GM18505 (cell line): ENCODE measurements around the gene OR5B21.

ENCODE experiments used
- ATAC-seq: cut with Tn5 transposase; IDR thresholded peaks from one replicate; pipeline ENCODE4 v1.9.1; 2021; ENCODE audit not compliant: unreplicated experiment
- POLR2A ChIP-seq: IDR thresholded peaks from 4 replicates; pipeline ENCODE4 v1.6.1; 2011; ENCODE audit warnings: borderline replicate concordance; ENCODE audit not compliant: insufficient read depth, insufficient read length; ENCODE audit errors: extremely low read depth

Gene OR5B21

DNA sequence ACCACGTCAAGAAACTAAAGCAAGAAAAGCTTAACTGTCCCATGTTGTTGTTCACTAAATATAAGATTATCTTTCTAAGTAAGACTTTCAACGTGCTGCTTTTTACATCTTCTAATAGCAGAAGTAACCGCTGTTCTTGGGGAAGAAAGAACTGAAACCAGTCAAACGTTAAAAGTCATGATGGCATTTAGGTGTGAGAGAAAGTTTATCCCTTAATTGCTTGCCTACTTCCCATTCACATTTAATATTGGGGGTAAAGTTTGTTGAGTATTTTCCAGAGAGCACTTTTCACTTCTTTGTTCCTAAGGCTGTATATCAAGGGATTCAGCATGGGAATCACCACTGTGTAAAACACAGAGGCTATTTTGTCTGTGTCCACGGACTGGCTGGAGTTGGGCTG lies 970 bp downstream of the OR5B21 start:
- peak; percentile 44 for ATAC-seq
- no peak for TF ChIP-seq POLR2A

DNA sequence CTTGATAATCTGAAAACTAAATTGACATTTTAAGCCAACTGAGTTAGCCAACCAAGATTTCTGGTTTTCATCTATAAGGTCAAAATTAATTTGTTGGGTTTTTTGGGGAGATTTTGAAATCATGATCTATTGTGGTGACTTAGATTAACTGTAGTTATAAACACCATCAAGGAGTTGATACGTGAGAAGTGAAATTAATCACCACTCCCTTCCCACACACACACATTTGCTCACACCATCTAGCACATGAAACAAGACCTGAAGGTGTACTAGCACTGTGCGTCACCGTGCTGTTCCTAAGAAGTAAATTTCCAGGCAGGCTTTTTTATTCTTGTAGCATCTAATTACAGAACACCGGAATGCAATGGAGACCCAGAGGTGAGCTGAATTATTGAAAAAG lies 2.1 kb downstream of the OR5B21 start:
- ATAC-seq: no peak
- no peak for TF ChIP-seq POLR2A

DNA sequence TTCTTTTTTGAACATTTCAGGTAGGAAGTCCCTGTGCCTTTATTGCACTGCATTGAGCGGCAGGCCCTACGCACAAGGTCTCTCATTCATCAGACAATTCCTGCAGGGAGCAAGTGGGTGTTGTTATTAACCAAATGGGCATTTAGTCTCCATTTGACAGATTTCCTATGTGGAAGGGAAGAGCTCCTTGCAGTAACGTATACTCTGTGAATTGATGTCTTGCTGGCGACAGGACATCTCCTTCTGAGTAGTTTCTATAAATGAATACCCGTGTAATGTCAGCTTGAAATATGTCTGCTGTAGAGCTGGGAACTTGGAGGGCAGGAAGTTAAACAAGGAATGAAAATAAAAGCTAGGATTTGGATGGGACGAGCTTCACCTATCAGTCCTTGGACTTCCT lies 3.7 kb downstream of the OR5B21 start:
- no peak for ATAC-seq
- no peak for TF ChIP-seq POLR2A

DNA sequence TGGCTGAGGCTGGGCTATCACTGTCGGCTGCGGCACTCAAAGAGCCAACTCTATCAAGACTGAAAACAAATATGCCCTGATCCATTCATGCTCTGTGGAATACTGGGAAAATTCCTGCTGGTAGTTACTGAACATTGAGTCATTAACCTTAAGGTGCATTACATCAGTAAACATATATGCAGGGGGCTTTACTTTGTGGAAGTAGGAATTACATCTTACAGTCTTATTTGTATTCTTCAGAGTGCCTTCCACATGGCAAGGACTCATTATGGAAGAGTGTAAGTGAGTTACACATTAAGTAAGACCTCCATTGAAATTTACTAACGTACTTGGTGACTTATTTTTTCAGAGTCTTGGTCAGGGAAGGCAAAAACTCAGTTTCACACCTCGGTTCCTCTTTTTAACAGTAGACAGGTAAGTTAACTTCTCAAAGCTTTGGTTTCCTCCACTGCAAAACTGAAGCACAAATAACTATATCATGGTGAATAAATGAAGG lies 4.5 kb downstream of the OR5B21 start:
- peak; percentile 92 for ATAC-seq
- no peak for TF ChIP-seq POLR2A

DNA sequence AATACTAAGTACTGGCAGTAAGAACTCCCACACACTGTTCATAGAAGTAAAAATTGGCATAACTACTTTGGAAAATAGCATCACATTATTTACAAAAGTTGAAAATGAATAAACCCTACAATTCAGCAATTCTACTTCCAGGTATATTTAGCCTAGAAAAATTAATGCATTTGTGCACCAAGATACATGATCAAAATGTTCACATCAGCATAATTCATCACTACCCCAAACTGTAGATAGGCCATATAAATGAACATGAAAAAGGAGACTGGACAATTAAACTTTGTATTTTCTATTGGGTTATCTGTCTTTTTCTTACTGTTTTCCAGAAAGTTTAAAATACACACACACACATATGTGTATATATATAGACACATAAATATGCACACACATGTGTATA lies 5.9 kb downstream of the OR5B21 start:
- no peak for TF ChIP-seq POLR2A
- ATAC-seq: no peak

DNA sequence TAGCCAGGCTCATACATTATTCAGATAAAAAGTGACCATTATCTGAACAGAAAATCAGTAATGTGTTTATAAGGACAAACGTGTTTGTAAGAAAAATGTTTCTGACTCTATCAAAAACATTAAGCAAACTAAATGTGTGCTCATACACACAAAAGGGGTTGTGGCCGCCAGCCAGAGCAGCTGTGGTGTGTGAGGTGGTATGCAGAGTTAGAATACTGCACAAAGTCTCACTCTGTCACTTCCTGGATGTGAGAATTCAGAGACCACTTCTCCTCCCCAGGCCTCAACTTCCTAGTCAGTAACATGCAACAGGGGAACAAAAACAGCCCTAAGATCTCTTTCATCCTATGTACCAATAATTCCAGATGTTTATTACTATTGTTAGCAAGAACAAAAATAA lies 9.4 kb downstream of the OR5B21 start:
- no peak for ATAC-seq
- no peak for TF ChIP-seq POLR2A

DNA sequence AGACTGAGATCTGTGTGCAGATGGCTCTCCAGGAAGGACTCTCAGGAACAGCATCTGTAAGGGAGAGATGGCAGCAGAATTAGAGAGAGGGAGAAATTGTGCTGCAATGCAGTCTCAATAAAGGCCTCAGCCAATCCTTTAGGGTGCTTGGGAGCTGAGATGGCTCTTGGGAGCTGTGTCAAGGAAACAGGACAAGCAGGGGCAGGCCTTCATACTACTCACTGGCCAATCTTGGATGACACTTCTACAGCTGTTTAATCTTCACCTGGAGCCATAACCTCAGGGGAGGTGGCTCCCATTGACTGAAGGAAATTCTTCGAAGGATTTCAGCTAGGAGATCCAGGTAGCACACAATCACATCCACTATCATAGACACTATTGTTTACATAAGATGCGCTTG lies 10.0 kb downstream of the OR5B21 start:
- ATAC-seq: no peak
- TF ChIP-seq POLR2A: no peak

DNA sequence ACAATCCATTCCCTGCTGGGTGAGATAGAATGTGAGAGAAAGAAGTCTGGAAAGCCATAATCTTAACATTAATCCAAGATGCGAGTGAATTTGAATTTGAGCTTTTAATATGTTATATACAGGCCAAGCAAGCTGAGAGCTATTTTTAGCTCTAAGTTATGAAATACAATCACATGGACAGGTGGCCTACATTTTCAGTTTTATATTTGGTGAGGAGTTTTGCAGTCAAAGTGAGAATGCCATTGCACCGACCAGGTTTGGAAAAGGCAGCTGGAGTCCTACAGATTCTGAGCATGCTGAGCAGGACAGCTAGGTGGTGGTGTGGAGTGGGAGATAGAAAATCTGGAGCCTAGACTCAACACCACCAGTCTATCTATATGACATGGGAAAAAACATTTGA lies 12.0 kb downstream of the OR5B21 start:
- ATAC-seq: no peak
- no peak for TF ChIP-seq POLR2A

DNA sequence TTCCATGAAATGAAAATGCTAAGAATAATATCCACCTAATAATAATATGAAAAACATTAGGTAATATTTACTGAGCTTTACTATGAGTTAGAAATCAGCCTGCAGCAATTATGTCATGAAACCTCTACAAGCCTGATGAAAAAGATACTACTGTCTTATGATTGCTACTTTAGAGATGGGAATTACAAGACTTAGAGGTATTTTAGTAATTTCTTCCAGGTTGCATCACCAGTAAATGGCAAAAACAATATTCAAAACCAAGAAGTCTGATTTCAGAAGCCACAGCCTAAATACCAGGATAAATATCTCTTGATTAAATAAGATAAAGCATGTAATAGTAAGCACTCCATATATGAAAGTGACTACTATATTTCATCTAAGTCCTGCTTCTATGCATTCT lies 13.8 kb downstream of the OR5B21 start:
- no peak for TF ChIP-seq POLR2A
- no peak for ATAC-seq

DNA sequence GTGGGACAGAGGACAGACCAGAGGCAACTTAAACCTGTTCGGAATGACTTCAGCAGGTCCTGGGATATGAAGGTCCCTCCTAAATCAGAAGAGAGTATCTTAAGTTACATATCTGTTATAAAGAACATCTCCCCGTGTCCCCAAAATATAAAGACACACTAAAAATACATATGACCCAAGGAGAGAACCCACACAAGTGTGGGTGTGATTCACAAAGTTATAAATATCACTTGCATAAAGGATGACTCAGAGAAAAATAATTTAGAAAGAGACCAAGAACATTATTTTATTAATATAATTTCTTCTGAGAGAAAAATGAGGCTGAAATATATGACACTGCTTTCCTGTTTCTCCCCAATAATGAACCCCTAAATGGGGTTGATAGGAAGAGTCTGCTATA lies 14.2 kb downstream of the OR5B21 start:
- no peak for ATAC-seq
- no peak for TF ChIP-seq POLR2A

DNA sequence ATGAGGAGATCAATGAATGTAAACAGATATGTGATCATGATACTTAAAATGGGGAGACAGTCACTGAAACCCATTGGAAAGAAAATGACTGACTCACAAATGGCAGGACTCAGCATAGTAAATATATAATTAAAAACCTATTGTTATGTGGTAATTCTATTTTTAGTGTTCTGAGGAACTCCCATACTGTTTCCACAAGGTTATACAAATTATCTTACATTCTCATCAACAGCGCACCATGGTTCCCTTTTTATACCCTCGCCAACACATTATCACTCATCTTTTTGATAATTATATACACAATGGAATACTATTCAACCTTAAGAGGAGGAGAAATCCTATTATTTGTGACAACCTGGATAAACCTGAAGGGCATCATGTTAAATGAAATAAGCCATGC lies 17.1 kb downstream of the OR5B21 start:
- ATAC-seq: no peak
- TF ChIP-seq POLR2A: no peak

DNA sequence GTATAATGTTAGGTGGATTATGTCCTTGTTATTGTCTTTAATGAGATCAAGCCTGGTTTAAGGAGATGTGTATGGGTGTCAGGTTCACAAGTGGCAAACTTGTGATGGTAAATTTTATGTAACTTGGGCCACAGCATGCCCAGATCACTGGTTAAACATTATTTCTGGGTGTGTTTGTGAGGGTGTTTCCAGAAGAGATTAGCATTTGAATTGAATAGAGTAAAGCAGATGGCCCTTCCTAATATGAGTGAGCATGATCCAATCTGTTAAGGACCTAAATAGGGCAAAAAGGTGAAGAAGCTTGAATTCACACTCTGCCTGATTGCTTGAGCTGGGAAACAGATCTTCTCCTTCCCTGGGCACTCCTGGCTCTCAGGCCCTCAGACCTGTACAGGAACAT lies 20.7 kb downstream of the OR5B21 start:
- no peak for ATAC-seq
- TF ChIP-seq POLR2A: no peak

DNA sequence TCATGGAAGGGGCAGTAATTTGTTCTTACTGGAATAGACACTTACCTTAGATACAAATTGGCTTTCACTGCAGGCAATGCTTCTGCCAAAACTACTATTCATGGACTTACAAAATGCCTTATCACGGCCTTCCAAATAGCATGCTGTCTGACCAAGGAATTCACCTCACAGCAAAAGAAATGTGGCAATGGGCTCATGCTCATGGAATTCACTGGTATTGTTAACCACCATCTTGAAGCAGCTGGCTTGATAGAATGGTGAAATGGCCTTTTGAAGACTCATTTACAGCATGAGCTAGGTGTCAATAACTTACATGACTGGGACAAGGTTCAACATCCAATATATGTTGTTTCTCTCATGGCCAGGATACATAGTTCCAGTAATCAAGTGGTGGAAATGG lies 21.9 kb downstream of the OR5B21 start:
- TF ChIP-seq POLR2A: no peak
- ATAC-seq: no peak

DNA sequence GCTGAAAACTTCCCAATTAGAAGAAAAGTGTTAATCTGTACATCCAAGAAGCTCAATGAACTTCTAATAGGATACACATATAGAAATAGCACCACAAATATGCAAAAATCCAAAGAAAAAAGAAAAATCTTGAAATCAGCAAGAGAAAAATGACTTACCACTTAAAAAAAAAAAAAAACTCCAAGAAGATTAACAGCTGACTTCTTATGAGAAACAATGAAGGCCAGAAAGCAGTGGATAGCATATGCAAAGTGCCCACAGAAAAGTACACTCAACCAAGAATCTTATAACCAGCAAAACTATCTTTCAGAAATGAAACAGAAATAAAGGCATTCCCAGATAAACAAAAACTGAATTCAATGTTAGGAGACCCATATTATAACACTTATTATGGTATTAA lies 36.0 kb downstream of the OR5B21 start:
- no peak for TF ChIP-seq POLR2A
- no peak for ATAC-seq

DNA sequence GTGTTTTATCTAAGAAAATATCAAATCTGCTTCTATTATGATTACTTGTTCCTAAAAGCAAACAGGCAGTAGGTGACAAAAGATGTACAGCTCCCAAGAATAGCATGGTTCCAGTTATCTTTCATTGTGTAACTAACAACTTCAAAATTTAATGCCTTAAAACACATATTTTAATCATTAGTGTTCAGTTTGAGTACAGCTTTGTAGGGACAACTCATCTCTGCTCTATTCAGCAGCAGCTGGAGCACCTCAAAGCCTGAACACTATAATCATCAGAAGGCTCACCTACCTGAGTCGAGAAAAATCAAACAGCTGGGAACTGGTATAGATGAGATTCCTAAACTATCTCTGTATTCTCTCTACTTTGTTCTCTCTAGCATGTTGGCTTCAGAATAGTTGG lies 41.6 kb downstream of the OR5B21 start:
- ATAC-seq: no peak
- no peak for TF ChIP-seq POLR2A
